ENCODE data around the gene C19orf85.

DNA sequence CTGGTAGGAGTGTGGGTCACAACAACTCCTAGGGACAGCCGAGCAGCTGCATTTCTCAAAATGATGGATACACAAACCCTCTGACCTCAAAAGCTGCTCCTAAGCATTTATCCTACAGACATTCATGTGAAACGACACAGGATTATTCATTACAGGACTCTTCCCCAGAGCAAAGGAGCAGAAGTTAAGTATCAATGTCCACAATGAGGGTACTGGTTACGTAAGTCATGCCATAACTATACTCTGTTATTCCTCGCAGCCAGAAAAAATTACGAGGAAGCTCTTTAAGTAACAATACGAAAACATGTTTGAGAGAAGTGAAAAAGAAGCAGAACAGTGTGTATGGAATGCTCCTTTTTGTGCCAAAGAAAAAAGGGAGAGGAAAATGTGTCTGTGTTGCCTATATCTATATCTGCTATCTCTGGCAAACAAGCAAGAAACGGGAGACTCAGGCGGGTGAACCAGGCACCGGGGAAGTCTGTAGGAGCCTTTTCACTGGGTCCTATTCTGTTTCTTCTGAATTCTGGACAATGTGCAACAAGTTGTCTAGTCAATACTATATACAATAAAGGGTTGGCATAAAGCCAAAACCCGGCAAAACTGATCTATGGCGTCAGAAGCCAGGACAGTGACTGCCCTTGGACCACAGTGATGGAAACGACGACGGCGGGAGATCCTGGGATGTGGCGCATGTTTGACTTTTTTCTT, 4.4 kb downstream of the C19orf85 start:
- no peak for TF ChIP-seq CTCF (IDR thresholded peaks at IDR 0.05)
- no peak for TF ChIP-seq EP300 (IDR thresholded peaks at IDR 0.05)
